ENCODE results near the gene GPR179.
A peak's percentile ranks its signal among the peaks of the same experiment; 100 is the strongest.

Gene GPR179

DNA sequence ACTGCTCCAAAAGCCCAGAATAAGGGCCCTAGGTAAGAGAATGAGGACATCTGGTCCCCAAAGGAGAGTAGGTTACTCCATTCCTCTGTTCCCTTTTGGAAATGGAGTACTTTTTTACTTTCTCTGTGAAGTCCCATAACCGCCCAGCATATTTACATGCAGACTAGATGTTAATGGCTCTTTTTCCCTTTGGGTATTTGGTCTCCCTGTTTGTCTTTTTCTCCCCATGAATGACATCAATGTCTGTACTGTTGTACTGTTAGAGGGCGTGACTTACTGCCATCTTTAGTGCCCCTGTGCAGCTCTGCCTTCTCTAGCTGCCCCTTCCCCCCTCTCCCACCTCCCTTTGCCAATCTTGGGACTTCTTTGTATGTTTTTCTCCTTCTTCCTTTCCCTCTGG is 19.0 kb downstream of the GPR179 start:
- H3K27ac ChIP-seq (ENCODE audit: low read length): no peak overlapping the region
- no peaks in the 10 kb centered on the region for H4K20me1 ChIP-seq (ENCODE audit: insufficient read depth, low read length)
- no peak overlapping the region for H2AFZ ChIP-seq (ENCODE audit: low read depth, low read length)
- no peak overlapping the region for H3K9ac ChIP-seq (ENCODE audit: low read length)
- H3K4me3 ChIP-seq (ENCODE audit: low read length): no peak overlapping the region
- TF ChIP-seq CTCF (IDR thresholded peaks at IDR 0.05; ENCODE audit: low read depth, low read length): no peak
- no peak for TF ChIP-seq EZH2phosphoT487 (IDR thresholded peaks at IDR 0.05; ENCODE audit: low read depth)
- H3K4me2 ChIP-seq (ENCODE audit: low read length): no peak overlapping the region
- no peaks in the 10 kb centered on the region for H3K79me2 ChIP-seq (ENCODE audit: low read length)
- H3K9me3 ChIP-seq (ENCODE audit: insufficient read depth, low read length): no peaks in the 10 kb centered on the region
- H3K36me3 ChIP-seq (replicated peaks; ENCODE audit: low read depth, low read length): peaks cover 10% of the 10 kb centered on the region
- no peaks in the 10 kb centered on the region for H3K27me3 ChIP-seq (ENCODE audit: low read depth, low read length)
- no peaks in the 10 kb centered on the region for H3K4me1 ChIP-seq (ENCODE audit: low read length)

DNA sequence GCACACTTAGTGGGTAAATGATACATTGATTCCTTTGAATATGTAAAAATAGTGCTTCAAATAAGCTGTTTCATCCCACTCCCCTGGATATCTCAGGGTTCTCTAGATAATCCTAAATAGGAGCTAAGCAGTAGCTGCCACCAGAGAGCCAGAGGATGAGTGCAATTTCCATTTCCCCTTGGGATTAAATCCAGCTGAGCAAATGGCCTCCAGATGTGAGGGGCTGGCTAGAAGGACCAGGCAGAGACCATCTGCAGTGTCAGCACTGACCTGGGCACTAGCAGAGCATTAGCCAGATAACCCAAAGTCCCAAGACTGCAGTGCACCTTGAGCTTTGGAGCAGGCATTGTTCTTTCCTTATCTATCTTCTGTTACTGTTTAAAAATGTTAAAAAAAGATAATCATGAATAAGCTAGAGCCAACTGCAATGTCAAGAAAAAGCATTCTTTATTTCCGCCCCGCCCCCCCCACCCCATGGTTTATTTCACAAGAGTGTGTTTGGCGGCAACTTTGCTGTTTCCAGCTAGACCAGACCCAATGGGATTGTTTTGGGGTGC is 19.5 kb downstream of the GPR179 start:
- no peak overlapping the region for H3K4me3 ChIP-seq (ENCODE audit: low read length)
- H3K4me1 ChIP-seq (ENCODE audit: low read length): no peaks in the 10 kb centered on the region
- TF ChIP-seq EZH2phosphoT487 (IDR thresholded peaks at IDR 0.05; ENCODE audit: low read depth) (no peak), CTCF (IDR thresholded peaks at IDR 0.05; ENCODE audit: low read depth, low read length) (no peak)
- H3K36me3 ChIP-seq (replicated peaks; ENCODE audit: low read depth, low read length): peaks cover 12% of the 10 kb centered on the region
- H3K27me3 ChIP-seq (ENCODE audit: low read depth, low read length): no peaks in the 10 kb centered on the region
- no peak overlapping the region for H2AFZ ChIP-seq (ENCODE audit: low read depth, low read length)
- no peaks in the 10 kb centered on the region for H3K79me2 ChIP-seq (ENCODE audit: low read length)
- no peaks in the 10 kb centered on the region for H3K9me3 ChIP-seq (ENCODE audit: insufficient read depth, low read length)
- no peak overlapping the region for H3K9ac ChIP-seq (ENCODE audit: low read length)
- H3K4me2 ChIP-seq (ENCODE audit: low read length): no peak overlapping the region
- H4K20me1 ChIP-seq (ENCODE audit: insufficient read depth, low read length): no peaks in the 10 kb centered on the region
- no peak overlapping the region for H3K27ac ChIP-seq (ENCODE audit: low read length)

- Histone ChIP-seq H3K9ac (ENCODE audit: low read length) (no peak overlapping the region), H4K20me1 (ENCODE audit: insufficient read depth, low read length) (no peaks in the 10 kb centered on the region), H3K4me3 (ENCODE audit: low read length) (no peak overlapping the region), H3K4me1 (ENCODE audit: low read length) (no peaks in the 10 kb centered on the region), H3K79me2 (ENCODE audit: low read length) (no peaks in the 10 kb centered on the region), H3K4me2 (ENCODE audit: low read length) (no peak overlapping the region), H3K9me3 (ENCODE audit: insufficient read depth, low read length) (no peaks in the 10 kb centered on the region), H3K27ac (ENCODE audit: low read length) (no peak overlapping the region), H3K27me3 (ENCODE audit: low read depth, low read length) (no peaks in the 10 kb centered on the region), H3K36me3 (replicated peaks; ENCODE audit: low read depth, low read length) (peaks cover 14% of the 10 kb centered on the region), H2AFZ (ENCODE audit: low read depth, low read length) (no peak overlapping the region)
- TF ChIP-seq CTCF (IDR thresholded peaks at IDR 0.05; ENCODE audit: low read depth, low read length) (no peak), EZH2phosphoT487 (IDR thresholded peaks at IDR 0.05; ENCODE audit: low read depth) (no peak)
Measured at GRCh38 chr17:38322897-38323296, 20.9 kb downstream of the GPR179 start.

- H3K4me1 ChIP-seq (ENCODE audit: low read length): no peaks in the 10 kb centered on the region
- H3K27me3 ChIP-seq (ENCODE audit: low read depth, low read length): no peaks in the 10 kb centered on the region
- H2AFZ ChIP-seq (ENCODE audit: low read depth, low read length): no peak overlapping the region
- H3K9ac ChIP-seq (ENCODE audit: low read length): no peak overlapping the region
- TF ChIP-seq CTCF (IDR thresholded peaks at IDR 0.05; ENCODE audit: low read depth, low read length) (peak; percentile 28), EZH2phosphoT487 (IDR thresholded peaks at IDR 0.05; ENCODE audit: low read depth) (no peak)
- H3K4me3 ChIP-seq (ENCODE audit: low read length): no peak overlapping the region
- H4K20me1 ChIP-seq (ENCODE audit: insufficient read depth, low read length): no peaks in the 10 kb centered on the region
- no peak overlapping the region for H3K4me2 ChIP-seq (ENCODE audit: low read length)
- no peaks in the 10 kb centered on the region for H3K9me3 ChIP-seq (ENCODE audit: insufficient read depth, low read length)
- no peak overlapping the region for H3K27ac ChIP-seq (ENCODE audit: low read length)
- peaks cover 14% of the 10 kb centered on the region for H3K36me3 ChIP-seq (replicated peaks; ENCODE audit: low read depth, low read length)
- H3K79me2 ChIP-seq (ENCODE audit: low read length): no peaks in the 10 kb centered on the region
Measured at GRCh38 chr17:38322156-38322779, 21.5 kb downstream of the GPR179 start.
